ENCODE data around the gene MCUB.

DNA sequence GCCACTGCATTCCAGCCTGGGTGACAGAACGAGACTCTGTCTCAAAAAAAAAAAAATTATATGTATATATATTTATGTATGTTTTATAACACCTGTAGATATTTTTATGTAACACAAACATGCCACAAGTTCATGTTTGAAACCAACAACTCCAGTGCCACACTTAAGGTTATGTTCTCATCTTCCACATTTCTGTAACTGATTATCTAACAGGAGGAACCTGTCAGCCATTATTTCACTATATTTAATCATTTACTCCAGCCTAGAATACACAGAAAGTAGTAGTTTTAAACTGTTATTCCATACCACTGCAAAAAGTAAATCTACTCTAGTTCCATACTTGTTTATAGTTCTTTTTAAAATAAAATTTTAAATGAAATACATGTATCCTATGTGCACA lies 32.3 kb downstream of the MCUB start:
- TF ChIP-seq, protein P1, sequence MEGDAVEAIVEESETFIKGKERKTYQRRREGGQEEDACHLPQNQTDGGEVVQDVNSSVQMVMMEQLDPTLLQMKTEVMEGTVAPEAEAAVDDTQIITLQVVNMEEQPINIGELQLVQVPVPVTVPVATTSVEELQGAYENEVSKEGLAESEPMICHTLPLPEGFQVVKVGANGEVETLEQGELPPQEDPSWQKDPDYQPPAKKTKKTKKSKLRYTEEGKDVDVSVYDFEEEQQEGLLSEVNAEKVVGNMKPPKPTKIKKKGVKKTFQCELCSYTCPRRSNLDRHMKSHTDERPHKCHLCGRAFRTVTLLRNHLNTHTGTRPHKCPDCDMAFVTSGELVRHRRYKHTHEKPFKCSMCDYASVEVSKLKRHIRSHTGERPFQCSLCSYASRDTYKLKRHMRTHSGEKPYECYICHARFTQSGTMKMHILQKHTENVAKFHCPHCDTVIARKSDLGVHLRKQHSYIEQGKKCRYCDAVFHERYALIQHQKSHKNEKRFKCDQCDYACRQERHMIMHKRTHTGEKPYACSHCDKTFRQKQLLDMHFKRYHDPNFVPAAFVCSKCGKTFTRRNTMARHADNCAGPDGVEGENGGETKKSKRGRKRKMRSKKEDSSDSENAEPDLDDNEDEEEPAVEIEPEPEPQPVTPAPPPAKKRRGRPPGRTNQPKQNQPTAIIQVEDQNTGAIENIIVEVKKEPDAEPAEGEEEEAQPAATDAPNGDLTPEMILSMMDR (IDR thresholded peaks at IDR 0.05; ENCODE audit: insufficient read depth, low read length, poor library complexity, severe bottlenecking): no peak
- no peak for TF ChIP-seq EZH2phosphoT487 (conservative IDR thresholded peaks at IDR 0.05; ENCODE audit: low read length)

Measured in SU-DHL-6 (cell line).